ENCODE results near the gene MEN1.

MEN1 gene

DNA sequence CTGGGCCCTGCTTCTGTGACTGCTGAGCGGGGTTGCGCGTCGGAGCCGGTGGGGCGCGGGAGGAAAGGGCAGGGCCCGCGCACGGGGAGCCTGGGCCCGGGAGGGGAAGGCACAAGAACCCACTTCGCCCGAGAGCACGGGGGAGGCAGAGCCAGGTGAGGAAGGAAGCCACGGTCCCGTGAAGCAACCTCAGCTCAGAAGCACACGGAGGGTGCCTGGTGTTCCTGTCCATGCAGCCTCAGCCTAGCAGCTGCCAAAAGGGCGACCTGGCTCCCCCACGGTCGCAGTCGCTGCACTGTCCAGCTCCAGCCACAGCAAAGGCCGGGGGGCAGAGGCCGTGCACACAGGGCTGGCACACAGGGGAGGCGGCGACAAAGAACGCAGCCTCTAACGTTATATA lies 43.4 kb upstream of the MEN1 start:
- Histone ChIP-seq H3K9me3 (ENCODE audit: severe bottlenecking) (no peaks in the 10 kb centered on the region), H3K36me3 (ENCODE audit: low read depth) (peaks cover 48% of the 10 kb centered on the region), H3K27ac (ENCODE audit: poor library complexity, severe bottlenecking) (peak overlapping the region; percentile 99), H3K4me3 (ENCODE audit: severe bottlenecking) (no peak overlapping the region), H3K27me3 (ENCODE audit: insufficient read depth, poor library complexity, severe bottlenecking) (no peaks in the 10 kb centered on the region), H3K4me1 (ENCODE audit: insufficient read depth, poor library complexity, severe bottlenecking) (peaks cover 36% of the 10 kb centered on the region)
- no peak for TF ChIP-seq CTCF (IDR thresholded peaks at IDR 0.05; ENCODE audit: poor library complexity, severe bottlenecking)
- ATAC-seq (ENCODE audit: low read depth) (no peak), DNase-seq (ENCODE audit: low spot score) (no peak)

DNA sequence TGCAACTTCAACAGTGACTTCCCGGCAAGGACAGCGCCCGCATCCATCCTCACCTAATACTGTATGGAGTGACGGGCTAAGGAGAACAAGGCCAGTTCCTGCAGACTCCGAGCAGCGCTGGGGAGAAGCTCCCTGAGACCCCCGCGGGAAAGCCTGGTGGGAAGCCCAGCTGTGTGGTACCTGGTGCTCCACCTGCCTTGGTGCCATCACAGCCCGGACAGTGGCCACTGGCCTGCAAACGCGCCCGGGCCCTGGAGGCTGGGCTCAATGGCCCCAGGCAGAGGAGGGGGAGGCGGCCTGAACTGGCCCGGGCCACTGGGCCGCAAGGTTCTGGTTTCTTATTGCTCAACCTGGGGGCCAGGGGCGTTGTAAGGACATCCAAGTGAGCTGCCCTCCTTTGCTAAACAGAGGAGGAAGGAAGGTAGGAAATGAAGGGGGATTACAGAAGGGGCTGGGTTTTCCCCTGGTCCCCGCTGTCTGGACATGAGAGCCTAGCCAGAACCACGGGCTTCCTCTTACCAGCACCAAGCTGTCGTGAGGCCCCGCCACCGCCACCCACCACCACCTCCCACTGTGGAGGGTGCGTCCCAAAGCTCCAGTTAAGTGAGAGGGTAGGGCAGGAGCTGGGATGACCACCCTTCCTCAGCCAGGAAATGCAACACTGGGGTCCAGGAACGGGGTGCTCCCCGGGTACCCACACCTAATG lies 42.6 kb upstream of the MEN1 start:
- H3K27ac ChIP-seq (ENCODE audit: poor library complexity, severe bottlenecking): peak overlapping the region; percentile 99
- DNase-seq (ENCODE audit: low spot score) (no peak), ATAC-seq (ENCODE audit: low read depth) (no peak)
- peaks cover 42% of the 10 kb centered on the region for H3K36me3 ChIP-seq (ENCODE audit: low read depth)
- no peak overlapping the region for H3K4me3 ChIP-seq (ENCODE audit: severe bottlenecking)
- H3K4me1 ChIP-seq (ENCODE audit: insufficient read depth, poor library complexity, severe bottlenecking): peaks cover 36% of the 10 kb centered on the region
- H3K9me3 ChIP-seq (ENCODE audit: severe bottlenecking): no peaks in the 10 kb centered on the region
- no peaks in the 10 kb centered on the region for H3K27me3 ChIP-seq (ENCODE audit: insufficient read depth, poor library complexity, severe bottlenecking)
- no peak for TF ChIP-seq CTCF (IDR thresholded peaks at IDR 0.05; ENCODE audit: poor library complexity, severe bottlenecking)

GRCh38 chr11:64851831-64852351 lies 41.5 kb upstream of the MEN1 start:
- H3K4me3 ChIP-seq (ENCODE audit: severe bottlenecking): no peak overlapping the region
- H3K9me3 ChIP-seq (ENCODE audit: severe bottlenecking): no peaks in the 10 kb centered on the region
- TF ChIP-seq CTCF (IDR thresholded peaks at IDR 0.05; ENCODE audit: poor library complexity, severe bottlenecking): no peak
- DNase-seq (ENCODE audit: low spot score): no peak
- peaks cover 31% of the 10 kb centered on the region for H3K4me1 ChIP-seq (ENCODE audit: insufficient read depth, poor library complexity, severe bottlenecking)
- H3K27me3 ChIP-seq (ENCODE audit: insufficient read depth, poor library complexity, severe bottlenecking): no peaks in the 10 kb centered on the region
- peaks cover 33% of the 10 kb centered on the region for H3K36me3 ChIP-seq (ENCODE audit: low read depth)
- no peak for ATAC-seq (ENCODE audit: low read depth)
- H3K27ac ChIP-seq (ENCODE audit: poor library complexity, severe bottlenecking): peak overlapping the region; percentile 99

DNA sequence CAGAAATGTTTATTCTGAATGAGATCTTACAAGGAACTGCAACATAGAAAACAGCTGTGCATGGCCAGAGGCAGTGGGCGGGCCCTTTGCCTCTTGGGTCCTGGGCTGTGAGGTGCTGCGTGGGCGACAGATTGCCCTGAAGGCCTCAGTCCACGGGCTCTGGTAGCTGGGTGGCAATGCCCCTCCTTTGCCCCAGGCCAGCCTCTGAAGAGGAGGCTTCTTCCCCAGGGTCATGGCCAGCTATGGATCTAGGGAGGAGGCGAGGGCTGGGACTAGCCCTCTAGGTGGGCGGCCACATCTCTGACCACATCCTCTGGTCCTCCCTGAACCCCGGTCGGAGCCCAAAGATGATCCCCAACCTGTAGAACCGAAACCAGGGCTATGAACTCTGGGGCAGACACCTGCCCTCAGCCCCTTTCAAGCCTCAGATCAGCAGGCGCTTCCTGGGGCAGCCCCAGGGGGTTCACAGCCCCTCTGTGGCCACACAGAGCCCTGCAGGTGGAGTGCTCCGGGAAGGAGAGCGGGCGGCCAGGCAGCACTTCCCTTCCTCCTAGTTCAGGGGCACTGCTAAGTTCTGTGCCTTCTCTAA lies 40.7 kb upstream of the MEN1 start:
- H3K4me3 ChIP-seq (ENCODE audit: severe bottlenecking): no peak overlapping the region
- no peak for DNase-seq (ENCODE audit: low spot score)
- H3K36me3 ChIP-seq (ENCODE audit: low read depth): peaks cover 29% of the 10 kb centered on the region
- peaks cover 22% of the 10 kb centered on the region for H3K4me1 ChIP-seq (ENCODE audit: insufficient read depth, poor library complexity, severe bottlenecking)
- H3K27ac ChIP-seq (ENCODE audit: poor library complexity, severe bottlenecking): peak overlapping the region; percentile 99
- no peaks in the 10 kb centered on the region for H3K27me3 ChIP-seq (ENCODE audit: insufficient read depth, poor library complexity, severe bottlenecking)
- no peak for TF ChIP-seq CTCF (IDR thresholded peaks at IDR 0.05; ENCODE audit: poor library complexity, severe bottlenecking)
- no peak; the same call in 2 of the 3 replicates for ATAC-seq (ENCODE audit: low read depth)
- no peaks in the 10 kb centered on the region for H3K9me3 ChIP-seq (ENCODE audit: severe bottlenecking)
